ENCODE measurements around the gene UBAP1.

The UBAP1 gene

DNA sequence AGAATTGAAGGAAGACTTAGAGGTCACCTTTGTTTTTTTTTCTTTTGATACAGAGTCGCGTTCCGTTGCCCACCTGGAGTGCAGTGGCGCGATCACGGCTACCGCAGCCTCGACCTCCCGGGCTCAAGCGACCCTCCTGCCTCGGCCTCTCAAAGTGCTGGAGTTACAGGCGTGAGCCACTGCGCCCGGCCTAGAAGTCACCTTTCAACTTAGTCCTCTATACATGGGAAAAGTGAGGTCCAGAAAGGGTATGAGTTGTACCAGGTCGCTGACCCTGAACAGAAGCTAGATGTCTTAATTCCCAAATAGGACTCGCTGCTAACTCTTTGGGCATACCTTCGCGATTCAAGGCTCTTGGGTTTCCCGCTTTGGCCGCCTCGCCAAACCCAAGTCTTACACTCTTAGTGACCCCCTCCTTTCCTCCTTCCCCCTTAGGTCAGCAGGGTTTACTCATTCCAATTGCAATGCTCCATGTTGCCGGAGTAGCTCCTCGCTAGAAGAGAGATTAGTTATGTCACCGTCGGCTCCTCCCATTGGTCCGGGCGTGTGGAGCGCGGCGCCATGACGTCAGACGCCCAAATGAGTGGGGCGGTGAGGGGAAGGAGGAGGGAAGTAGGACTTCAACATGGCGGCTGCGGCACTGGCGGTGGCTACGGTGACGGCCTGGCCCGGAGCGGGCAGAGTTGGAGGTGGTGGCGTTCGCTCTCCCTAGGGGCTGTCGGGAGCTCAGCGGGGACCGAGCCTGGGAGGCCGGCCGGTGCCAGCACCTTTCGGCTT, at the start of gene UBAP1:
Gene UBAP1 (plus strand): TSS at position 608 of the 777 bp plus-strand sequence. CDS start 41,872 bp downstream, outside the sequence.
- TF ChIP-seq NFIC (IDR thresholded peaks at IDR 0.05) (no peak), TAF1 (IDR thresholded peaks at IDR 0.05; ENCODE audit: low read depth) (peak; percentile 93), EP300 (IDR thresholded peaks at IDR 0.05; ENCODE audit: borderline replicate concordance) (no peak; the same call in 1 of the 2 replicates), ZBTB7A (IDR thresholded peaks at IDR 0.05; ENCODE audit: low read depth) (no peak), RAD21 (IDR thresholded peaks at IDR 0.05; ENCODE audit: low read depth) (no peak), CREB1 (IDR thresholded peaks at IDR 0.05; ENCODE audit: low read depth) (peak; percentile 83), FOXM1 (IDR thresholded peaks at IDR 0.05; ENCODE audit: borderline replicate concordance, low read depth) (no peak), TEAD4 (IDR thresholded peaks at IDR 0.05) (no peak), YY1 (IDR thresholded peaks at IDR 0.05; ENCODE audit: low read depth) (peak; percentile 96), CEBPB (IDR thresholded peaks at IDR 0.05) (no peak), EGR1 (IDR thresholded peaks at IDR 0.05) (0 out of 2 replicates have a peak, but pooled peaks have one; percentile 17), USF1 (IDR thresholded peaks at IDR 0.05) (no peak), TCF12 (IDR thresholded peaks at IDR 0.05; ENCODE audit: low read depth) (no peak), MAX (IDR thresholded peaks at IDR 0.05) (no peak; the same call in 1 of the 2 replicates)
- TF ChIP-seq, protein P1, sequence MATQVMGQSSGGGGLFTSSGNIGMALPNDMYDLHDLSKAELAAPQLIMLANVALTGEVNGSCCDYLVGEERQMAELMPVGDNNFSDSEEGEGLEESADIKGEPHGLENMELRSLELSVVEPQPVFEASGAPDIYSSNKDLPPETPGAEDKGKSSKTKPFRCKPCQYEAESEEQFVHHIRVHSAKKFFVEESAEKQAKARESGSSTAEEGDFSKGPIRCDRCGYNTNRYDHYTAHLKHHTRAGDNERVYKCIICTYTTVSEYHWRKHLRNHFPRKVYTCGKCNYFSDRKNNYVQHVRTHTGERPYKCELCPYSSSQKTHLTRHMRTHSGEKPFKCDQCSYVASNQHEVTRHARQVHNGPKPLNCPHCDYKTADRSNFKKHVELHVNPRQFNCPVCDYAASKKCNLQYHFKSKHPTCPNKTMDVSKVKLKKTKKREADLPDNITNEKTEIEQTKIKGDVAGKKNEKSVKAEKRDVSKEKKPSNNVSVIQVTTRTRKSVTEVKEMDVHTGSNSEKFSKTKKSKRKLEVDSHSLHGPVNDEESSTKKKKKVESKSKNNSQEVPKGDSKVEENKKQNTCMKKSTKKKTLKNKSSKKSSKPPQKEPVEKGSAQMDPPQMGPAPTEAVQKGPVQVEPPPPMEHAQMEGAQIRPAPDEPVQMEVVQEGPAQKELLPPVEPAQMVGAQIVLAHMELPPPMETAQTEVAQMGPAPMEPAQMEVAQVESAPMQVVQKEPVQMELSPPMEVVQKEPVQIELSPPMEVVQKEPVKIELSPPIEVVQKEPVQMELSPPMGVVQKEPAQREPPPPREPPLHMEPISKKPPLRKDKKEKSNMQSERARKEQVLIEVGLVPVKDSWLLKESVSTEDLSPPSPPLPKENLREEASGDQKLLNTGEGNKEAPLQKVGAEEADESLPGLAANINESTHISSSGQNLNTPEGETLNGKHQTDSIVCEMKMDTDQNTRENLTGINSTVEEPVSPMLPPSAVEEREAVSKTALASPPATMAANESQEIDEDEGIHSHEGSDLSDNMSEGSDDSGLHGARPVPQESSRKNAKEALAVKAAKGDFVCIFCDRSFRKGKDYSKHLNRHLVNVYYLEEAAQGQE (IDR thresholded peaks at IDR 0.05; ENCODE audit: low read depth) = no peak

DNA sequence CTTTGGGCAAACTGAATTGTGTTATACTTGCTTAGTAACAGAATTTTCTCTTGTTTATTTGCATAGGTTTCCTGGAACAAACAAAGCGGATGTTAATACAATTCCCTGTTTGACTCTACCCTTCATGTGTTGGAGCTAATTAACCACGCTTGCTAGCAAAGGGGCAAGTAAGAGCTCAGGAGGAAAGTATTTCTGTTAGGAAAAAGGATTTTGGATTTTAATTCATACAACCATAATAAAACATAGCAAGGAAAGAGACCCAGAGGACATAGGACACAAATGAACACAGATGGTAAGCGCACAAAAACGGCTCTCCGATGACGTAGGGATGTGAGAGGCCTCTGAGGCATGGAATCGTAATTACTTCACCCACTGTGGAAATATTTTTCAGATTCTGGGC, 47.3 kb upstream of the UBAP1 start:
- TF ChIP-seq TAF1 (IDR thresholded peaks at IDR 0.05; ENCODE audit: low read depth) (no peak), EGR1 (IDR thresholded peaks at IDR 0.05) (no peak), CREB1 (IDR thresholded peaks at IDR 0.05; ENCODE audit: low read depth) (no peak)

DNA sequence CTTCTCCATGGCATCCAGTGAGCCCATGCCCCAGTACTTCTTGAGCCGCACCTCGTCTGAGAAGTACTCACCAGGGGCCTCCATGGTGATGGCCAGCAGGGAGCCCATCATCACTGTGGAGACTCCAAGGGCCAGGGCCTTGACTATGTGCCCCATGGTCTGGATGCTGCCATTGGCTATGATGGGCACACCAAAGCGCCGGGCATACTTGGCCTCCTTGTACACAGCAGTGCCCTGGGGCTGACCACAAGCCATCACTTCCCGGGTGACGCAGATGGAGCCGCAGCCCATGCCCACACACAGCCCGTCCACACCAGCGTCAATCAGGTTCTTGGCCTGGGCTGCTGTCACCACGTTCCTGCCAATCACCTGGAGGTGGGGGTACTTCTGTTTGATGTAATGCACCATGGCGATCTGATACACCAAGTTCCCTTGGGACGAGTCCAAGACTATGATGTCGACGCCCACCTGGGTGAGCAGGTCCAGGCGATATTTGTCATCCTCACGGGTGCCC, 45.4 kb upstream of the UBAP1 start:
- TF ChIP-seq FOXM1 (IDR thresholded peaks at IDR 0.05; ENCODE audit: borderline replicate concordance, low read depth) = no peak
- no peak for TF ChIP-seq EGR1 (IDR thresholded peaks at IDR 0.05)
- TF ChIP-seq TEAD4 (IDR thresholded peaks at IDR 0.05) = no peak
- TF ChIP-seq ZBTB7A (IDR thresholded peaks at IDR 0.05; ENCODE audit: low read depth) = no peak
- no peak for TF ChIP-seq USF1 (IDR thresholded peaks at IDR 0.05)
- TF ChIP-seq NFIC (IDR thresholded peaks at IDR 0.05) = no peak
- no peak for TF ChIP-seq EP300 (IDR thresholded peaks at IDR 0.05; ENCODE audit: borderline replicate concordance)
- TF ChIP-seq TAF1 (IDR thresholded peaks at IDR 0.05; ENCODE audit: low read depth) = no peak
- no peak for TF ChIP-seq CEBPB (IDR thresholded peaks at IDR 0.05)
- no peak for TF ChIP-seq TCF12 (IDR thresholded peaks at IDR 0.05; ENCODE audit: low read depth)
- no peak for TF ChIP-seq CREB1 (IDR thresholded peaks at IDR 0.05; ENCODE audit: low read depth)
- TF ChIP-seq RAD21 (IDR thresholded peaks at IDR 0.05; ENCODE audit: low read depth) = no peak
- TF ChIP-seq, protein P1 (IDR thresholded peaks at IDR 0.05; ENCODE audit: low read depth) = no peak
- no peak for TF ChIP-seq YY1 (IDR thresholded peaks at IDR 0.05; ENCODE audit: low read depth)
- no peak for TF ChIP-seq MAX (IDR thresholded peaks at IDR 0.05)

DNA sequence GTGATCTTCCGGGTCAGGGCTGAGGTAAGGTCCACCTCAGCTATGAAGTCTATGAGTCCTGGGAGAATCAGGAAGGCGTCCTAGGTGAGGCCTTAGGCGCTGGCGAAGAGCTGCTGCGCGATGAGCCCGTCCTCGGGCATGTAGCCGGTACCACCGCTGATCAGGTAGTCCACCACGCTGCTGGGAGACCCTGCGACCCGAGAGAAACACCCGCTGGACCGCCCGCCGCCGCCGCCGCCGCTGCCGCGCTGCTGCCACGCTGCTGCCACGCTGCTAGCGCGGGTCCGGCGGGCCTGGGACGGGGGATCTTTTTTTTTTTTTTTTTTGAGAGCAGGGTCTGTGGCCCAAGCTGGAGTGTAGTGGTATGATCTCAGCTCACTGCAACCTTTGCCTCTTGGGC, 44.3 kb upstream of the UBAP1 start:
- TF ChIP-seq TCF12 (IDR thresholded peaks at IDR 0.05; ENCODE audit: low read depth) (no peak), NFIC (IDR thresholded peaks at IDR 0.05) (no peak)

- peak; percentile 25; the same call in 1 of the 2 replicates for TF ChIP-seq RAD21 (IDR thresholded peaks at IDR 0.05; ENCODE audit: low read depth)
- no peak for TF ChIP-seq EGR1 (IDR thresholded peaks at IDR 0.05)
- no peak for TF ChIP-seq CREB1 (IDR thresholded peaks at IDR 0.05; ENCODE audit: low read depth)
- TF ChIP-seq FOXM1 (IDR thresholded peaks at IDR 0.05; ENCODE audit: borderline replicate concordance, low read depth) = no peak
- no peak for TF ChIP-seq CEBPB (IDR thresholded peaks at IDR 0.05)
- TF ChIP-seq NFIC (IDR thresholded peaks at IDR 0.05) = peak; percentile 15; the same call in 1 of the 2 replicates
- TF ChIP-seq, protein P1 (IDR thresholded peaks at IDR 0.05; ENCODE audit: low read depth) = no peak
- no peak for TF ChIP-seq TAF1 (IDR thresholded peaks at IDR 0.05; ENCODE audit: low read depth)
- TF ChIP-seq ZBTB7A (IDR thresholded peaks at IDR 0.05; ENCODE audit: low read depth) = no peak
- no peak for TF ChIP-seq EP300 (IDR thresholded peaks at IDR 0.05; ENCODE audit: borderline replicate concordance)
- no peak for TF ChIP-seq TCF12 (IDR thresholded peaks at IDR 0.05; ENCODE audit: low read depth)
- no peak for TF ChIP-seq MAX (IDR thresholded peaks at IDR 0.05)
- TF ChIP-seq TEAD4 (IDR thresholded peaks at IDR 0.05) = no peak
- TF ChIP-seq USF1 (IDR thresholded peaks at IDR 0.05) = no peak
- TF ChIP-seq YY1 (IDR thresholded peaks at IDR 0.05; ENCODE audit: low read depth) = no peak
These were observed 39.2 kb upstream of the UBAP1 start for GRCh38 chr9:34139477-34140146.

All from Ishikawa (cell line).